ENCODE data around the gene ASMTL.
"Not testable (repeated sequence)": the region's sequence is repeated elsewhere in the genome, so short reads cannot be mapped to it uniquely, and the experiment has no call there.

Gene ASMTL

GRCh38 chrX:1451251-1451660 lies 1.5 kb downstream of the ASMTL start:
- peak overlapping the region; percentile 89 for H3K4me3 ChIP-seq (ENCODE audit: low read length)

GRCh38 chrX:1450361-1451161 lies 2.1 kb downstream of the ASMTL start:
- Histone ChIP-seq H3K9ac (ENCODE audit: low read length) (no peak overlapping the region), H3K27me3 (replicated peaks; ENCODE audit: control insufficient read depth, insufficient read depth, low read length) (peaks cover 6% of the 10 kb centered on the region), H3K4me1 (ENCODE audit: control insufficient read depth, insufficient read depth, low read length) (peaks cover 8% of the 10 kb centered on the region), H3K4me3 (ENCODE audit: low read length) (no peak overlapping the region), H3K9me3 (ENCODE audit: control insufficient read depth, low read length) (no peaks in the 10 kb centered on the region), H3K36me3 (ENCODE audit: control insufficient read depth, insufficient read depth, low read length, severe bottlenecking) (no peaks in the 10 kb centered on the region)
- DNase-seq (ENCODE audit: low read depth), result no peak

More at GRCh38 chrX:1451251-1451660, 1.5 kb downstream of the ASMTL start:
- peaks cover 8% of the 10 kb centered on the region for H3K4me1 ChIP-seq (ENCODE audit: control insufficient read depth, insufficient read depth, low read length)
- H3K9ac ChIP-seq (ENCODE audit: low read length), result no peak overlapping the region
- H3K36me3 ChIP-seq (ENCODE audit: control insufficient read depth, insufficient read depth, low read length, severe bottlenecking), result no peaks in the 10 kb centered on the region
- no peak for DNase-seq (ENCODE audit: low read depth)
- no peaks in the 10 kb centered on the region for H3K9me3 ChIP-seq (ENCODE audit: control insufficient read depth, low read length)
- peaks cover 11% of the 10 kb centered on the region for H3K27me3 ChIP-seq (replicated peaks; ENCODE audit: control insufficient read depth, insufficient read depth, low read length)

GRCh38 chrX:1449823-1450149 lies 2.9 kb downstream of the ASMTL start:
- Histone ChIP-seq H3K4me1 (ENCODE audit: control insufficient read depth, insufficient read depth, low read length) (peaks cover 8% of the 10 kb centered on the region), H3K4me3 (ENCODE audit: low read length) (no peak overlapping the region), H3K36me3 (ENCODE audit: control insufficient read depth, insufficient read depth, low read length, severe bottlenecking) (no peaks in the 10 kb centered on the region), H3K27me3 (replicated peaks; ENCODE audit: control insufficient read depth, insufficient read depth, low read length) (no peaks in the 10 kb centered on the region), H3K9me3 (ENCODE audit: control insufficient read depth, low read length) (no peaks in the 10 kb centered on the region), H3K9ac (ENCODE audit: low read length) (no peak overlapping the region)
- no peak for DNase-seq (ENCODE audit: low read depth)

GRCh38 chrX:1449036-1449822 lies 3.5 kb downstream of the ASMTL start:
- Histone ChIP-seq H3K4me3 (ENCODE audit: low read length) (no peak overlapping the region), H3K27me3 (replicated peaks; ENCODE audit: control insufficient read depth, insufficient read depth, low read length) (no peaks in the 10 kb centered on the region), H3K9ac (ENCODE audit: low read length) (no peak overlapping the region), H3K4me1 (ENCODE audit: control insufficient read depth, insufficient read depth, low read length) (peaks cover 8% of the 10 kb centered on the region), H3K36me3 (ENCODE audit: control insufficient read depth, insufficient read depth, low read length, severe bottlenecking) (no peaks in the 10 kb centered on the region), H3K9me3 (ENCODE audit: control insufficient read depth, low read length) (no peaks in the 10 kb centered on the region)
- no peak for DNase-seq (ENCODE audit: low read depth)

- not testable (repeated sequence) for H3K27me3 ChIP-seq (replicated peaks; ENCODE audit: control insufficient read depth, insufficient read depth, low read length); H3K9me3 ChIP-seq (ENCODE audit: control insufficient read depth, low read length); H3K4me1 ChIP-seq (ENCODE audit: control insufficient read depth, insufficient read depth, low read length); DNase-seq (ENCODE audit: low read depth); H3K4me3 ChIP-seq (ENCODE audit: low read length); H3K36me3 ChIP-seq (ENCODE audit: control insufficient read depth, insufficient read depth, low read length, severe bottlenecking); H3K9ac ChIP-seq (ENCODE audit: low read length)
Observed at GRCh38 chrX:1448573-1449001, 4.1 kb downstream of the ASMTL start.

GRCh38 chrX:1447969-1448572 lies 4.6 kb downstream of the ASMTL start:
- not testable (repeated sequence) for H3K9ac ChIP-seq (ENCODE audit: low read length); DNase-seq (ENCODE audit: low read depth); H3K4me3 ChIP-seq (ENCODE audit: low read length); H3K27me3 ChIP-seq (replicated peaks; ENCODE audit: control insufficient read depth, insufficient read depth, low read length); H3K36me3 ChIP-seq (ENCODE audit: control insufficient read depth, insufficient read depth, low read length, severe bottlenecking); H3K4me1 ChIP-seq (ENCODE audit: control insufficient read depth, insufficient read depth, low read length); H3K9me3 ChIP-seq (ENCODE audit: control insufficient read depth, low read length)

- not testable (repeated sequence) for H3K4me1 ChIP-seq (ENCODE audit: control insufficient read depth, insufficient read depth, low read length); H3K36me3 ChIP-seq (ENCODE audit: control insufficient read depth, insufficient read depth, low read length, severe bottlenecking); H3K9me3 ChIP-seq (ENCODE audit: control insufficient read depth, low read length); H3K27me3 ChIP-seq (replicated peaks; ENCODE audit: control insufficient read depth, insufficient read depth, low read length); H3K4me3 ChIP-seq (ENCODE audit: low read length); H3K9ac ChIP-seq (ENCODE audit: low read length); DNase-seq (ENCODE audit: low read depth)
Observed at GRCh38 chrX:1446984-1447968, 5.4 kb downstream of the ASMTL start.

- Histone ChIP-seq H3K9me3 (ENCODE audit: control insufficient read depth, low read length) (no peaks in the 10 kb centered on the region), H3K27me3 (replicated peaks; ENCODE audit: control insufficient read depth, insufficient read depth, low read length) (no peaks in the 10 kb centered on the region), H3K4me1 (ENCODE audit: control insufficient read depth, insufficient read depth, low read length) (no peaks in the 10 kb centered on the region), H3K9ac (ENCODE audit: low read length) (no peak overlapping the region), H3K36me3 (ENCODE audit: control insufficient read depth, insufficient read depth, low read length, severe bottlenecking) (peaks cover 12% of the 10 kb centered on the region), H3K4me3 (ENCODE audit: low read length) (no peak overlapping the region)
- no peak for DNase-seq (ENCODE audit: low read depth)
Observed at GRCh38 chrX:1444561-1445500, 7.9 kb downstream of the ASMTL start.

GRCh38 chrX:1443496-1444075 lies 9.1 kb downstream of the ASMTL start:
- Histone ChIP-seq H3K9ac (ENCODE audit: low read length) (no peak overlapping the region), H3K4me1 (ENCODE audit: control insufficient read depth, insufficient read depth, low read length) (no peaks in the 10 kb centered on the region), H3K36me3 (ENCODE audit: control insufficient read depth, insufficient read depth, low read length, severe bottlenecking) (peaks cover 18% of the 10 kb centered on the region), H3K4me3 (ENCODE audit: low read length) (no peak overlapping the region), H3K9me3 (ENCODE audit: control insufficient read depth, low read length) (no peaks in the 10 kb centered on the region), H3K27me3 (replicated peaks; ENCODE audit: control insufficient read depth, insufficient read depth, low read length) (no peaks in the 10 kb centered on the region)
- no peak for DNase-seq (ENCODE audit: low read depth)
